Type B pancreatic cell (in vitro differentiated cells): Measurements from ENCODE around the gene FOXL2NB. TPM values are rescaled to one million over a fixed set of nuclear protein-coding genes. Genes with fewer than 3 reads are reported as not detected.

ENCODE experiments used
- DNase-seq: peaks from one replicate; pipeline ENCODE4 v3.0.0; 2021; ENCODE audit warnings: mixed read lengths; ENCODE audit not compliant: unreplicated experiment; ENCODE audit errors: extremely low spot score
- H3K27ac Mint-ChIP-seq: 2 replicates; pipeline ENCODE4 v1.8.0; 2021; ENCODE audit warnings: mild to moderate bottlenecking, mixed read lengths
- H3K27me3 Mint-ChIP-seq: 2 replicates; pipeline ENCODE4 v1.8.0; 2021; ENCODE audit warnings: mixed read lengths
- H3K36me3 Mint-ChIP-seq: 2 replicates; pipeline ENCODE4 v1.8.0; 2021; ENCODE audit warnings: mixed read lengths
- H3K4me1 Mint-ChIP-seq: one replicate; pipeline ENCODE4 v1.8.0; 2021; ENCODE audit warnings: mixed read lengths; ENCODE audit not compliant: unreplicated experiment
- H3K4me3 Mint-ChIP-seq: 2 replicates; pipeline ENCODE4 v1.8.0; 2021; ENCODE audit warnings: mild to moderate bottlenecking, mixed read lengths
- H3K9me3 Mint-ChIP-seq: 2 replicates; pipeline ENCODE4 v1.8.0; 2021; ENCODE audit warnings: mixed read lengths
- CTCF ChIP-seq: fragments of 200-600 bp; sonication (generic); conservative IDR thresholded peaks from 2 replicates; pipeline ENCODE4 v1.5.0; 2021; ENCODE audit warnings: antibody characterized with exemption, mild to moderate bottlenecking
- total RNA-seq: library from RNA; stranded (reverse); gene quantifications from 2 replicates; pipeline ENCODE4 v1.2.1, GENCODE V29; 2021; ENCODE audit warnings: low replicate concordance

The FOXL2NB gene
- total RNA-seq, 1 donor from 2014 or later, result 0.34 TPM

GRCh38 chr3:138902171-138902570 is 44.8 kb upstream of the FOXL2NB start:
- Mint-ChIP-seq H3K27me3 (peaks cover 4% of the 10 kb centered on the region), H3K27ac (no peak overlapping the region), H3K9me3 (no peaks in the 10 kb centered on the region), H3K4me3 (no peak overlapping the region), H3K36me3 (no peaks in the 10 kb centered on the region), H3K4me1 (no peaks in the 10 kb centered on the region)
- DNase-seq, result no peak
- no peak for TF ChIP-seq CTCF

GRCh38 chr3:138907539-138907938 is 39.5 kb upstream of the FOXL2NB start:
- DNase-seq, result no peak
- Mint-ChIP-seq H3K27me3 (no peaks in the 10 kb centered on the region), H3K4me3 (no peak overlapping the region), H3K27ac (no peak overlapping the region), H3K36me3 (no peaks in the 10 kb centered on the region), H3K4me1 (no peaks in the 10 kb centered on the region), H3K9me3 (no peaks in the 10 kb centered on the region)
- TF ChIP-seq CTCF, result no peak

GRCh38 chr3:138908846-138909245 is 38.2 kb upstream of the FOXL2NB start:
- no peak for TF ChIP-seq CTCF

GRCh38 chr3:138909904-138910303 is 37.1 kb upstream of the FOXL2NB start:
- Mint-ChIP-seq H3K9me3 (no peaks in the 10 kb centered on the region), H3K27ac (no peak overlapping the region), H3K4me3 (no peak overlapping the region), H3K36me3 (no peaks in the 10 kb centered on the region), H3K27me3 (no peaks in the 10 kb centered on the region), H3K4me1 (peaks cover 1% of the 10 kb centered on the region)
- no peak for DNase-seq
- no peak for TF ChIP-seq CTCF

More at GRCh38 chr3:138908846-138909245, 38.2 kb upstream of the FOXL2NB start:
- no peaks in the 10 kb centered on the region for H3K9me3 Mint-ChIP-seq
- no peak overlapping the region for H3K4me3 Mint-ChIP-seq
- H3K36me3 Mint-ChIP-seq, result no peaks in the 10 kb centered on the region
- DNase-seq, result no peak
- no peak overlapping the region for H3K27ac Mint-ChIP-seq
- H3K27me3 Mint-ChIP-seq, result no peaks in the 10 kb centered on the region
- no peaks in the 10 kb centered on the region for H3K4me1 Mint-ChIP-seq

GRCh38 chr3:138911621-138912020 is 35.4 kb upstream of the FOXL2NB start:
- H3K4me3 Mint-ChIP-seq, result no peak overlapping the region
- no peak for TF ChIP-seq CTCF
- DNase-seq, result no peak
- H3K27me3 Mint-ChIP-seq, result no peaks in the 10 kb centered on the region
- H3K9me3 Mint-ChIP-seq, result no peaks in the 10 kb centered on the region
- H3K4me1 Mint-ChIP-seq, result peaks cover 5% of the 10 kb centered on the region
- H3K27ac Mint-ChIP-seq, result no peak overlapping the region
- H3K36me3 Mint-ChIP-seq, result no peaks in the 10 kb centered on the region

- H3K9me3 Mint-ChIP-seq, result no peaks in the 10 kb centered on the region
- DNase-seq, result no peak
- no peak overlapping the region for H3K4me3 Mint-ChIP-seq
- no peaks in the 10 kb centered on the region for H3K27me3 Mint-ChIP-seq
- no peak for TF ChIP-seq CTCF
- peaks cover 5% of the 10 kb centered on the region for H3K4me1 Mint-ChIP-seq
- no peaks in the 10 kb centered on the region for H3K36me3 Mint-ChIP-seq
- no peak overlapping the region for H3K27ac Mint-ChIP-seq
These were observed 34.8 kb upstream of the FOXL2NB start for GRCh38 chr3:138912237-138912636.
